ENCODE results near the gene PHGDH.
A peak's percentile ranks its signal among the peaks of the same experiment; 100 is the strongest.

PHGDH gene

DNA sequence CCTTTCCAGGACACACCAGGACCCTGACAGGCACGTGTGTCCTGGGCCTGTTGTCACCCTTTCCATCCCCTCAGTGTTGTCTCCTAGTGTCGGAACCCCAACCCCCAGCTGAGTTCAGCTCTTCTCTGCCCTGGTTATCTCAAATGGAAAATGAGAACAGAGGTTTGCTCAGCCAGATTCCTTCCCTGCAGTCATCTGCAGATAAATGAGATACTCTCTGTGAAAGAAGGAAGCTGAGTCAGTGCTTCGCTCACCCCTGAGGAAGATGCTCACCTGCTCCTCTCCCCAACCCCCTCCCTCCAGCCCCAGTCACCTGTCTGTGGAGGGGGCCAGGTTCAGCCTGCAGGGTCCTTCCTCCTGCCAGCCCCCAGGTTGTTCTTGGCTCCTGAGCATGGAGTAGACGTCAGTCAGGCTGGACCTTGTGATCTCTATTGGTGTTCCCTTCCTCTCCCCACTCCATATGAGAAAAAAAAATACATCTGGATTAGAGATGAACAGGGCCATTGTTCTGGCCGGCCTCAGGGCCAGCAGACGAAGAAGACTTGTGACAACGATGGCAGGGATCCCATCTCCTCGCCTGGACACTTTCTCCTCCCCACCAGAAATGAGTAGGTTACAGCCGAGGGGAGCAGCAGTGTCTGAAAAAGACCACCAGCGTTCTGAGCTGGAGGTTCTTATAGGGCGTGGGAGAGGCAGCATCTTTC lies 20.9 kb downstream of the PHGDH start:
- DNase-seq = no peak

DNA sequence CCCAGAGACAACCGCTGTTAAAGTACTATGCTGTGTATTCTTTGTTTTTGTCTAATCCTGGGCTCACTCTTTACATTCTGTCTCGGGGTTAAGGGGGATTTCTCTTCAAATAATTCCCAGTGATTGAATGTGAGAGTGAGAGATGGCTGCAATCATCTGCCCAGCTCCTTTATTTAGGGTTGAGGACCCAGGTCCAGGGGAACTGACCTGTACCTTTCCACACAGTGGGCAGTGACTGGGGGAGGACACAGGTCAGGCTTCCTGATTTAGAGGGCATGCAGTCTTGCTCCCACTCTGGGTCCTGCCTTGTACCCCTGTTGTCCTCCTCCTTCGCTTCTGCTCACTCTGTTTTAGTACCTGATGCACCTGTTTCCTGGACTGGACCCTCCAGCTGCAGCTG lies 22.0 kb downstream of the PHGDH start:
- DNase-seq = no peak

DNA sequence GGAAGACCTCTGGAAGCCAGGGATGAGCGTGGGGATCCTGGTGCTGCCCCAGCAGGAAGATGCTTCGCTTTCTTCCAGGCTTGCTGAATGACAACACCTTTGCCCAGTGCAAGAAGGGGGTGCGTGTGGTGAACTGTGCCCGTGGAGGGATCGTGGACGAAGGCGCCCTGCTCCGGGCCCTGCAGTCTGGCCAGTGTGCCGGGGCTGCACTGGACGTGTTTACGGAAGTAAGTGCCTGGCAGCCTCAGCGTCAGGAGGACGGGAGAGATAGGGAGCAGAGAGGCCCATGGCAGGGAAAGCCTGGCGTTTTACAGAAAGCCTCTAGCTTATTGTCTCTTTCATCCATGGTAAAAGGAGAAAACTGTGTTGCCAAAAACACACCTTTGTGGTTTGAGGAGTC lies 23.5 kb downstream of the PHGDH start:
- no peak for DNase-seq

DNA sequence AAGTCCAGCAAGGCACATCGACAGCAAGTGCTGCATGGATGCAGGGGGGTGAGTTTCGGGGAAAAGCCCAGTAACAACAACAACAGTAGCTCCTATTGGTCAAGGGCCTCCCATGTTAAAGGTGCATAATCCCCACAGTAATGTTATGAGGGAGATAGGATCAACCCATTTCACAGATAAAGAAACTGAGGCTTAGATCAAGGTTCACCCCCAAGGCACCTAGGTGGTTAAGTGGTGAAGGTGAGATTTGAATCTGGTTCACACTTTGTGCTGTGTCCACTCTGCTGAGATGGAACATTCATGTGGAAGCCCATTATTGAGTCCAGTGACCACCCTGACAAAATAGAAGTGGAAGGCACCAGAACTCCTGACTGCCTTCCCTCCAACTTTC lies 24.9 kb downstream of the PHGDH start:
- DNase-seq = no peak

DNA sequence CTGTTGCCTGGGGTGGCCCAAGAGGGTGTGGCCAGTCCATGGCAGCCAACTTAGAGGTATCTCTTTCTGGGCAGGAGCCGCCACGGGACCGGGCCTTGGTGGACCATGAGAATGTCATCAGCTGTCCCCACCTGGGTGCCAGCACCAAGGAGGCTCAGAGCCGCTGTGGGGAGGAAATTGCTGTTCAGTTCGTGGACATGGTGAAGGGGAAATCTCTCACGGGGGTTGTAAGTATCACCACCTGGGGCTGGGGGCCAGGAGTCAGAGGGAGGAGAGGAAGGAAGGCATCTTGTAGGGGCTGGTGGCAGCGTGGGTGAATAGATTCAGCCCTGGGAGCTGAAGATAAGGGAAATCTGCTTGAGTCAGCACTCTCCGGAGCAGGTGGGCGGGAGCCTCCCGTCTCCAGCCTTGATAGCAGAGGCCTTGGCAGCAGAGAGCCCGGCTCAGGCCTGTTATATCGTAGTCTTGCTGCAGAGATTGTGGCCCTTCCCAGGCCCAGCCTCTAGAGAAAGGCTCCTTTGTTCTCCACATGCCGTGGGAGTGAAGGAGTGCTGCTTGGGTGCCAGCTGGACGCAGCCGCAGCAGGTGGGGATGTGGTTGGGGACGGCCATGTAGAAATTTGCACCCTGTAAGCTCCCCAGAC lies 25.4 kb downstream of the PHGDH start:
- no peak for DNase-seq

DNA sequence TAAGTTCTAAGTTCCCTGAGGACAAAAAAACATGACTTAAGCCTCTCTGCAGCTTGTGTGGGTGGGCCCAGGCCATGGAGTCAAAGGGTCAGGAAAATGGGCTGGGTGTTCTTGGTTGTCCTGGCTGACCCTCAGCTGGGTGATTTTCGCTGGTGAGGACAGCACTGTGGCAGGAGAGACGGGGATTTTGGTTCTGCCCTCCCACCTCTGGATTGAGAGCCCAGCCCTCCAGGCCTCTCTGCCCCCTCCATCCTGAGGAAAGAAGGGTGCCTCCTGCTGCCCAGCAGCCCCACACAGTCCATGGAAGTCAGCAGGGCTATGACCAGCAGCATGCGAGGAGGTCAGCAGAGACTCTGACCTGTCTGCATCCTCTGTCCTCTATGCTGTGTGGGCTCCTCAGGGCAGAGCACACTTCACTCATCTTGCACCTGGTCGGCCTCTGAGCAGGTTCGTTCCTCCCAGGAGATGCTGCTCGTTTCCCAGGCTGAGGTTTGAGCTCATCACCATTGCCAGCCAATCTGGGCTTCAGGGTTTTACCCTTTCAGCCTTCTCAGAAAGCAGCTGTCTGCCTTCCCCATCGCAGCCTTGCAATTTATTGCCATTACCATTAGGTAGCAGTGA lies 26.5 kb downstream of the PHGDH start:
- DNase-seq = no peak

DNA sequence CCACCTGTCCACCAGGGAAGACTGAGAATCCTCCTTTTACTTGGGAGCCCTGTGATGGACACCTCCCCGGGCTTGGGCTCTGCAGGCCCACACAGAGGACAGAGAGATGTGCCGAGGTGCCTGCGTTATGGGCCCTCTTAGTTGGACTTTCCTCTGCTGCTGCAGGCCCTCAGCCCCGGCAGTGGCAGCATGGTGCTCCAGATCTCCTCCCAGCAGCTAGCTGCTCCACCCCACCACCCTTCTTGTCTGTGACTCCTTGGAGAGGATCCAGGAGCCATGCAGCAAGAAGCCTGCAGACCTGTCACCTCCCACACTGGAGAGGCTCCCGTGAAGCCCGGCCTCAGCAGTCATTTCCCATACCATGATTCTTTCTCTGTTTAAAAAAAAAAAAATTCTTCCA lies 27.4 kb downstream of the PHGDH start:
- DNase-seq = no peak

DNA sequence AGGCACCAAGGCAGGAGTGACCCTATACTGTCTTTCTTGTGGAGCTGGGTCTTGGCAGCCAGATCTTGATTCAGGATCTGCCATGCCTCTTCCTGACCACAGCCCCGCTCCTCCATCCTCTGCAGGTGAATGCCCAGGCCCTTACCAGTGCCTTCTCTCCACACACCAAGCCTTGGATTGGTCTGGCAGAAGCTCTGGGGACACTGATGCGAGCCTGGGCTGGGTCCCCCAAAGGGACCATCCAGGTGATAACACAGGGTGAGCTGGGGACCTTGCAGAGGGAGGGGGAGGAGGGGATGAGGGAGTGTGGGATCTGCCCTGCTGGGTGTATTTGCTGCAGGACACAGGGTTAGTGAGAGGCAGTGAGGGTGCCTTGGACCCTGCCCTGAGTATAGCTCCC lies 28.5 kb downstream of the PHGDH start:
- DNase-seq = no peak

DNA sequence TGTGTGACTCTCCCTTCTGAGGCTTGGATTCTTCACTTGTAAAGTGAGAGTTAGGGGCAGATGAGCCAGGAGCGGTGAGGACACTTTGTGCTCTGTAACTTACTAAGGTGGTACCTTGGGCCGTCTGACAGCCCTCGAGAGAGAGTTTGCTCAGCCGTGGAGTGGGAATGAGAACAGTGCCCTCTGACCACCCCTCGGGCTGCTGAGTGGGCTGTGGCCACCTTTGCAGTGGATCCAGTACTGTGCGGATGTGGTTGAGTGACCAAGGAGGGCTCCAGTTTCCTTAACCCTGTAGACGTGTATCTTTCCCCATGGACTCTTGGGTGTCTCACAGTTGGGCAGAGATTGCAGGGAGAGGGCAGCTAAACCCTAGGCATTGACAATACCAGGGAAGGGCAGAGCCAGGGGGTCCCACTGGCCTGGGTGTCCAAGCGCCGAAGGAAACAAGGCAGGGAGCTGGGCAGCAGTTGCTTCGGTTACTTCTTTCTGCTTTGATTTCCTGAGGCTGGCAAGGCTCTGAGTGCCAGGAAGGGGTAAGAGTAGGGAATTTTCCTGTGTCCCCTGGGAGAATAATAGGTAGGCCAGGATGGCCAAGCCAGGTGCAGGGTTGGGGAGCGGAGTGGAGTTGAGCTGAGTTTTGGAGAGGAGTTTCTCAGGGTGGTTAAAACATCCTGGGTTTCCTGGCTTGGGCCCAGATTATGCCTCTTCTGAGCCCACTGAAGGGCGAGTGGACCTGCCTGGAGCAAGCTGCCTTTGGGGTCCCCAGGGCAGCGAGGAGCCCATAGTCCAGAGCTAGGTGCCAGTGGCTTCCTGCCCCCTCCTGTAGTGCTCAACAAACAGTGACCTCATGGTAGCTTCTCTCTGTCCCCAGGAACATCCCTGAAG lies 29.4 kb downstream of the PHGDH start:
- no peak for DNase-seq

DNA sequence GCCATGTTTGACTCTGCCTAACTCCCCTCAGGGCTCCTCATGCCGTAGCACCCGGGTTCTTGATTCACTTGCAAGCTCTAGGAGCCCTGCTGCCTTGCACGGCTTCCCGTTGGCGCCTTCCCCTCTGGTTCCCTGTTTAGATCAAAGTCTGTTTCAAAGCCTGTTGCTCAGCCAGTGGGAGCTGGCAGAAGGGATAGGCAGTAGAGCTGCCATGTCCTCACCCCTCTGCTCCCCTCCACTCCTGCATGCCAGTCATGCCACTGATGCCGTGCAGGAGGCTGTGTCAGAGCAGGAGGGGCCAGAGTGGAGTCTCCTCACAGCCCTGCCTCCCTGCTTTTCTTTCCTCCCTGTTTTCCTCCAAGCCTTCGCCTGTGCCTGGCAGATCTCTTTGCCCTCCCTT lies 30.5 kb downstream of the PHGDH start:
- no peak for DNase-seq

DNA sequence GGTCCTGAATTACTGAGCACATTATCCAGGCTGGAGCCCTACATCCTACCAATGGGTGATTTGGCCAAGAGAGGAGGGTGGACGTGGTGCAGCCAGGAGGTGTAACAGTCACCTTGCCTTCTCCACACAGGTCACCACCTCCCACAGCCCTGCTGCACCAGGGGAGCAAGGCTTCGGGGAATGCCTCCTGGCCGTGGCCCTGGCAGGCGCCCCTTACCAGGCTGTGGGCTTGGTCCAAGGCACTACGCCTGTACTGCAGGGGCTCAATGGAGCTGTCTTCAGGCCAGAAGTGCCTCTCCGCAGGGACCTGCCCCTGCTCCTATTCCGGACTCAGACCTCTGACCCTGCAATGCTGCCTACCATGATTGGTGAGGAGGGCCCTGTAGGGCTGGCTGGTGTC lies 30.9 kb downstream of the PHGDH start:
- no peak for DNase-seq

DNA sequence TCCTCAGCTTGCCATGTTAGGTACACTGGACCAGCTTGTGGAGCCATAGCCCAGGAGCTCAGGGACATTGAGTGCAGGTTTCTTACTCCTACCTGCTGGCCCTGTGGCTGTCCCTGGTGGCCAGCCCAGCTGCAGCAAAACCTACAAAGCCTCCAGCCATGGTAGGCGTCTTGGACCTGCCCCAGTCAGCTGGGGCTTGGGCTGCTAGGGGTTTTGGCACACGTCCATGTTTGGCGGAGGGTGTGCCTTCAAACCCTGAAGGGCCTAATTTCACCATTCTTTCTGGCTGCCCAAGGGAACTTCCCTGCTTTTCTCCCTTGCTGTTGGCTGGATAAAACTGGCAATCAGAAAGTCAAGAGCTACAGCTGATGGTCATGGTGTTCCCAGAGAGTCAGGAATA lies 31.6 kb downstream of the PHGDH start:
- DNase-seq = no peak

DNA sequence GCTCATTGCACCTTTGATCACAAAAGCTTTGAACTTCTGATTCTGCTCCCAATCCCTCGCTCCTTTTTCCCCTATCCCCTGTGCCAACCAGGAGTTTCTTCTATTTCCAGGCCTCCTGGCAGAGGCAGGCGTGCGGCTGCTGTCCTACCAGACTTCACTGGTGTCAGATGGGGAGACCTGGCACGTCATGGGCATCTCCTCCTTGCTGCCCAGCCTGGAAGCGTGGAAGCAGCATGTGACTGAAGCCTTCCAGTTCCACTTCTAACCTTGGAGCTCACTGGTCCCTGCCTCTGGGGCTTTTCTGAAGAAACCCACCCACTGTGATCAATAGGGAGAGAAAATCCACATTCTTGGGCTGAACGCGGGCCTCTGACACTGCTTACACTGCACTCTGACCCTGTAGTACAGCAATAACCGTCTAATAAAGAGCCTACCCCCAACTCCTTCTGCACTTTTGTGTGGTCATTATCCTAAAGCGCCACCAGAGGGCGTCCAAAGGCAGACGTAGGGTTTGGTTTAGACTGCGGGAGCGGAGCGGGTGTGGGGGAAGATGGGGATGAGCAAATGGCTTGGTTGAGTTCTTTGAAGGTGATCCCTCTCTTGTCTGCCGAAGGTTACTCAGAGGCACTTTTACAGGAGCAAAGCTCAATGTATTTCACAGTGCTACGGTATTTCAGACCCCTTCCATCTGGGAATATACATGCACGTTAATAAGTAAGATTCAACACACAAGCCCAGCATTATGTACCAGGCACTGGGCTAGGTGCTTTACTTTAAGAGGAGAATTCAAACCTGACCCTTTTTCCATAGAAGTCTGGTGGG lies 32.3 kb downstream of the PHGDH start:
- DNase-seq = peak; percentile 17 to 37

DNA sequence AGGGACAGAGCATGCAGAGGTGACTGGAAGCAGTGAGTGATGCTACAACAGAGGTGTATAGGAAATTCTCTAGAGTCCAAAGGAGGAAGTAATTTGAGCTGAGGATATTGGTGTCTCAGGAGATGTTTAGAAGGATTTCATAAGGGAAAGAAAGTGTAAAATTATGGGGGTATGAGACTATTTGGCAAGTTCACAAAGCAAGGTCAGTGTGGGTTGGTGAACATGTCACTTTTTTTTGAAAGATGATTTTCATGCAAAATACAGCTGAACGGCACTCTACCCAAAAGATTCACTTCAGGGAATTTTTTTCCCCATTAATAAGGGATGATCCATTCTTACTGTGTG lies 32.8 kb downstream of the PHGDH start:
- DNase-seq = no peak

DNA sequence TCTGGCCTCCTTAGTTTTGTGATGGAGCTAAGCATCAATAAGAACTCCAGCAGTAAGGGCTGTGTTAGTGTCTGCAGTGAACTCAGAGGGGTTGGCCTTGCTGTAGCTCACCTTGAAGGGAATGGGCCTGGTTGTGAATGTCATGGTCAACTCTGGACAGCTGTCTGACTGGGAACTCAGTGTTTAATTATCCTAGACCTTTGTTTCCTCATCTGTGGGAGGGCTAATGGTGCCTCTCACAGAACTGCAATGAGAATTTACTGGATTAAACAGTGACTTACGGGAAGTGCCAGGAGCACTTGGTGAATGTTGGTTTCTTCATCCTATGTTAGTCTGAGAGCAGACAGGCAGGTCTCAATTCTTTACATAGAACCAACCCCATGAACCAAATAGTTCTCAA lies 33.3 kb downstream of the PHGDH start:
- no peak for DNase-seq

DNA sequence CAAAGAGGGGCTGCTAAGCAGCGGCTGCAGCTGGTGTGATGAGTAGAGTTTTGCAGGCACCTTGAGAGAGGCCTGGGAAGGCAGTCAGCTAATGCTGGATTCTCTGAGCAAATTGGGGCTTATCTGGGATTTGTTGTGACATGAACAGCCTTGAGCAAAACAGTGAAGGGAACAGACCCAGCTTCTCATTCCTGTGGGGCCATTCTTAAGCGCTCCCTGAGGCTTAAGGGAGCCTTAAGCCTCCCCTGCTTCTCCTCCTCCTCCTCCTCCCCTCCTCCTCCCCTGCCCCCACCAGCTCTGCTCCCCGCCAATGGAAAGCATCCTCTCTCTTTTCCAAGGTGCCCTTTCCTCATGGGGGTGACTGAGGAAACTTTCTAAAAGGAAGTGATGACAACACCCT lies 35.7 kb downstream of the PHGDH start:
- no peak for DNase-seq

DNA sequence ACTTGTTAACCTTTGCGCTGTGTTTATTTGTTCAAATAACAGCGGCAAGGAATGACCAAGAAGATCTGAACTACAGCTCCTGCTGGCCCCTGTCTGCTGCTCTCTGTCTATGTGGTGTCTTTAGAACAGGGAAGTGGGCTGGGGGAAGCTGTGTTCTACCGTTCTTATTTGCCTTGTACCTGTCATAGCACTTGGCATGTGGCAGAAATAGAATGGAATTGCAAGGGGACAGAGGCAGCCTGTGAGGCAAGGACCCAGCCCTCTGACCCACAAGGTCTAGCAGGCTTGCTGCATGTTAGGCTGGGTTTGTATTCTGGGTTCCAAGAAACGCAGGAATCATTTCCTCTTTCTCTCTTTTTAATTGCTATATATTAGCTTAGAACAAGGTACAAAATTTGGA lies 36.3 kb downstream of the PHGDH start:
- no peak for DNase-seq

DNA sequence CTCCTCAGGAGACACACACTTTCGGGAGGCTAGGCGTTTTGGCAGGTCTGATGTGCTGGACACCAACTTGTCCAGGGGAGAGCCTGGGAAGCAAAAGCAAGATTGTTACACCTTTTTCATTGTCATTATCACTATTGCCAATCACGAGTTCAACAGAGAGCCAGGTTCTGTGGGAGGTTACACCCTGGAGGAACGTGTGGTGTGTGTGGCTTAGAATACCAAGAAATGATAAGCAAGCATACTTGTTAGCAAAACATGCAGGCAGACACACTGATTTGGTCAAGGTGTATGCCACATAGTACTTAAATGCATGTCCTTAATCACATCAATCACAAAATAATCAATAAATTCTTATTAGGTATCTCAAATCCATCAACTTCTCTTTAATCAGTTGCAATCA lies 40.9 kb downstream of the PHGDH start:
- no peak for DNase-seq

DNA sequence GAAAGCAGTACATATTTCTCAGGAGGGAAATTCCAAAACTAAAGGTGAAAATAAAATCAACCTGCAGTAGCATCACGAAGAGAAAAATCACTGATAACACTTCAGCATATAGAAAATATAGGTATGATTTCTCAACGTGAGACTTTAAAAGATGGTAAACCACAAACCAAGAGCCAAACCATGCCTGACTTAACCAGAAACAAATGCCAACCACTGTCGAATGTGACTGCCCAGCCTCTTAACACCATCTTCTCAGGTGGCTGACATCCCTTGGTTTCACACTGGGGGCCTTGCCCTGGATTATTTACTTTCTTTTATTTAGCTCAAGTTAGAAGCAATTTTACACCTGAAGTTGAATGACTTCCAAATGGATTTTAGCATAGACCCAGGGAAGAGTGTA lies 46.9 kb downstream of the PHGDH start:
- no peak for DNase-seq

DNA sequence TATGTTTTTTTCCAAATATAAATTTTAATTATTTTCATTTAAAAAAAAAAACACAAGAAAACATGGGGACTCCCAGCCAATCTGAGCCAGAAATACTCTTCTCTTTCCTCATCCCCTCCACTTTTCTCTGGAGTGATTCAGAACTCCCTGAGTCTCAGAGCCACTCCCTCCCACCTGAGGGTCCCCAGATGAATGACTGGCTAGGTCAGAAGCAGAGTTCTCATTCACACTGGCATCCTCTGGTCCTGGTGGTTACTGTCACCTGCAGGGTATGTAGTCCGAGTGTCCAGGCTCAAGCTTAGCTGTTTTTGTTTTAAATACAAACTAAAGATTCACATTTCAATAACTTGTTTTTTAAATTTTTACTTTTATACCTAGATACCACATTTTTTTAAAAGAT lies 50.7 kb downstream of the PHGDH start:
- no peak for DNase-seq

DNA sequence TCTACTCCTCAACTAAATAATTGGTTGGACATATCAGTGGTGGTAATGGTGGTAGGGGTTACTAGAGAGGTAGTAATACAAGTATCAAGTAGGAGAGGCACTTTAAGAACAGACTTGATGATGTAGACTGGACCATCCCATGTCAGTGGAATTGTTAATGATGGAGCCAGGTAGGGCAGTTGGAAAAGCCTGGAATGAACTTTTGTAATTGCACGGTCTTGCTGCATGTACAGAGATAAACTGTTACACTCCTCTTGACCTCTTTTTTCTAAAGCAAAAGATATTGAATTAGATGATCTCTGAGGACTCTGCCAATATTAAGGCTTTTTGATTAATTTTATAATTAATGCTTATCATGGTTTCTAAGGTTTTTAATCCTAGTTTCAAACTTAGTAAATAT lies 51.2 kb downstream of the PHGDH start:
- no peak for DNase-seq

DNA sequence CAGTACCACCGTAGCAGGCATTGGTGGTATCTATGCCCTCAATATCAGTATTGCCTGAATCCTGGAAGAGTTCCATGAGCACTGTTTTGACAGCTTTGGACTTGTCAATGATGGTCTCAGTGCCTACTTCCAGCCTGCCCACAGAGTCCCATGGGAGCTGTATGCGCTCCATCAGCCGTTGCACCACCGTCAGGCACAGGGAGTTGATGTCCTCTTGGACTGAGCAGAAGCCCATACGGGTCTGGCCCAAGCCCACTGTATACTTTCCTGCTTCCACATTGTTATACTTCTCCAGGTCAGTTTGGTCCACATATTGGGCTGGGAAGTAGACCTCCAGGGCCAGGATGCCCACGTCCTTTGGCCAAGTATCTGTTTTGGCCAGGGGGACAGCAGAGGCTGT lies 52.5 kb downstream of the PHGDH start:
- DNase-seq = no peak

DNA sequence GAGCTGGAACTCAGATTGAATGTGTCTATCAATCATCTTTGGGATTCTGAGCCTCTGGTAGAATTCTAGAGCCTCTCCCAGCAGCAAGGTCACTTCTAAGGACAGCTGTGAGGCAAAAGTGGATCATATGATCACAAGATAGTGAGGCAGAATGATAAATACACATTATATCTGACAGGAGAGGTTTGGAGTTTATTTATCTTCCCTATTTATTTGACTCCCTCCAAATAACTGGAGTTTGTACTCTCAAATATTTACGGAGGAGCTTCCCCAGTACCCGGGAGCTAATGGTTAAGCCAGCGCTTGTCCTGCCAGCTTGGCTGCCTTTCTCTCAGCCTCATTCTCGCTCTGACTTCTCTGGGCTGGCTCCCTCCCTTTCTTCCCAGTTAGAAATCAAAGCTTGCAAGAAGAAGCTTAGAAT lies 54.6 kb downstream of the PHGDH start:
- no peak for DNase-seq
